Endothelial cell of umbilical vein (primary cell): ENCODE data around the gene ZNF420.
"Not testable (repeated sequence)": the region's sequence is repeated elsewhere in the genome, so short reads cannot be mapped to it uniquely, and the experiment has no call there.

Experiments used
- FOS ChIP-seq: IDR thresholded peaks from 2 replicates; pipeline ENCODE4 v1.6.1; 2011; ENCODE audit warnings: mild to moderate bottlenecking, low read length, moderate library complexity, borderline replicate concordance; ENCODE audit not compliant: insufficient read depth
- POLR2A ChIP-seq: IDR thresholded peaks from 2 replicates; pipeline ENCODE4 v1.6.1; 2012; ENCODE audit warnings: low read depth, mild to moderate bottlenecking, control low read depth, low read length

DNA sequence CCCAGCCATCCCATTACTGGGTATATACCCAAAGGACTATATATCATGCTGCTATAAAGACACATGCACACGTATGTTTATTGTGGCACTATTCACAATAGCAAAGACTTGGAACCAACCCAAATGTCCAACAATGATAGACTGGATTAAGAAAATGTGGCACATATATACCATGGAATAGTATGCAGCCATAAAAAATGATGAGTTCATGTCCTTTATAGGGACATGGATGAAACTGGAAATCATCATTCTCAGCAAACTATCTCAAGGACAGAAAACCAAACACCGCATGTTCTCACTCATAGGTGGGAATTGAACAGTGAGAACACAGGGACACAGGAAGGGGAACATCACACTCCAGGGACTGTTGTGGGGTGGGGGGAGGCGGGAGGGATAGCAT is 43.9 kb downstream of the ZNF420 start:
- not testable (repeated sequence) for TF ChIP-seq POLR2A, FOS
